ENCODE measurements around the gene ANKRD52.
"Not testable (repeated sequence)": the region's sequence is repeated elsewhere in the genome, so short reads cannot be mapped to it uniquely, and the experiment has no call there.

The ANKRD52 gene

GRCh38 chr12:56272468-56272867, 14.3 kb upstream of the ANKRD52 start:
- not testable (repeated sequence) for DNase-seq (ENCODE audit: low read depth)

- no peak for DNase-seq (ENCODE audit: low read depth)
Measured at GRCh38 chr12:56271031-56271430, 12.8 kb upstream of the ANKRD52 start.

GRCh38 chr12:56267443-56268071, 9.4 kb upstream of the ANKRD52 start:
- DNase-seq (ENCODE audit: low read depth), result no peak

- peak; percentile 82 for DNase-seq (ENCODE audit: low read depth)
Measured at GRCh38 chr12:56266693-56267442, 8.7 kb upstream of the ANKRD52 start, which contains the start of gene COQ10A. Gene COQ10A, plus strand, starts transcription at chr12:56266942. Its CDS starts 177 bp downstream, at chr12:56267119.

- not testable (repeated sequence) for DNase-seq (ENCODE audit: low read depth)
Measured at GRCh38 chr12:56266068-56266692, 8.0 kb upstream of the ANKRD52 start.

- DNase-seq (ENCODE audit: low read depth), result peak; percentile 12
Measured at GRCh38 chr12:56262955-56263354, 4.8 kb upstream of the ANKRD52 start.

GRCh38 chr12:56261503-56262232, 3.5 kb upstream of the ANKRD52 start:
- DNase-seq (ENCODE audit: low read depth), result no peak

- no peak for DNase-seq (ENCODE audit: low read depth)
Measured at GRCh38 chr12:56260921-56261320, 2.7 kb upstream of the ANKRD52 start.

GRCh38 chr12:56260380-56260779, 2.2 kb upstream of the ANKRD52 start:
- DNase-seq (ENCODE audit: low read depth), result no peak

GRCh38 chr12:56258820-56259183, 618 bp upstream of the ANKRD52 start:
- no peak for DNase-seq (ENCODE audit: low read depth)

- no peak for DNase-seq (ENCODE audit: low read depth)
Measured at GRCh38 chr12:56257491-56258067, 605 bp downstream of the ANKRD52 start.

- no peak for DNase-seq (ENCODE audit: low read depth)
Measured at GRCh38 chr12:56257071-56257470, 1.1 kb downstream of the ANKRD52 start.

- DNase-seq (ENCODE audit: low read depth), result no peak
Measured at GRCh38 chr12:56256326-56256960, 1.7 kb downstream of the ANKRD52 start.

- DNase-seq (ENCODE audit: low read depth), result no peak
Measured at GRCh38 chr12:56255671-56256070, 2.5 kb downstream of the ANKRD52 start.

GRCh38 chr12:56253091-56253490, 5.1 kb downstream of the ANKRD52 start:
- DNase-seq (ENCODE audit: low read depth), result no peak

GRCh38 chr12:56252649-56253048, 5.5 kb downstream of the ANKRD52 start:
- DNase-seq (ENCODE audit: low read depth), result no peak

GRCh38 chr12:56248711-56249110, 9.5 kb downstream of the ANKRD52 start:
- DNase-seq (ENCODE audit: low read depth), result no peak

GRCh38 chr12:56247923-56248322, 10.3 kb downstream of the ANKRD52 start:
- no peak for DNase-seq (ENCODE audit: low read depth)

GRCh38 chr12:56244494-56244893, 13.7 kb downstream of the ANKRD52 start:
- no peak for DNase-seq (ENCODE audit: low read depth)

GRCh38 chr12:56243731-56244181, 14.4 kb downstream of the ANKRD52 start:
- DNase-seq (ENCODE audit: low read depth), result no peak

GRCh38 chr12:56242986-56243385, 15.2 kb downstream of the ANKRD52 start:
- DNase-seq (ENCODE audit: low read depth), result no peak

All from activated T-cell treated with anti-CD3 and anti-CD28 coated beads for 48 hours (primary cell).